ENCODE data around the gene PPIE.

GRCh38 chr1:39695016-39695415 is 43.7 kb upstream of the PPIE start:
- TF ChIP-seq POLR2A (IDR thresholded peaks at IDR 0.05; ENCODE audit: low read depth) (no peak), POLR2AphosphoS5 (IDR thresholded peaks at IDR 0.05) (no peak)

All from esophagus muscularis mucosa (tissue), 2 donors.